GM23338 (cell line): ENCODE measurements around the gene FRMD4A. TPM values are rescaled to one million over a fixed set of nuclear protein-coding genes. Genes with fewer than 3 reads are reported as not detected.

ENCODE experiments used
- ATAC-seq: fragments of 200-7000 bp; cut with Tn5 transposase; 3 replicates; pipeline ENCODE4 v1.9.1; 2020
- DNase-seq: peaks from one replicate; pipeline ENCODE4 v3.0.0-alpha.2; 2015; ENCODE audit warnings: low spot score
- H2AFZ ChIP-seq: fragments of 200-600 bp; sonication (generic); 2 replicates; pipeline ENCODE4 v1.8.0; 2016; ENCODE audit warnings: antibody characterized with exemption, mild to moderate bottlenecking, moderate library complexity
- H3F3A ChIP-seq: fragments of 200-600 bp; sonication (generic); replicated peaks from 2 replicates; pipeline ENCODE4 v1.8.0; 2017; ENCODE audit warnings: antibody characterized with exemption, mixed run types, low read depth
- H3K27ac ChIP-seq: fragments of 200-600 bp; sonication (generic); 2 replicates; pipeline ENCODE4 v1.6.1; 2016; ENCODE audit warnings: low read depth
- H3K27me3 ChIP-seq: fragments of 200-600 bp; sonication (generic); 2 replicates; pipeline ENCODE4 v1.8.0; 2016; ENCODE audit warnings: mild to moderate bottlenecking, mixed run types, moderate library complexity; ENCODE audit not compliant: insufficient read depth
- H3K36me3 ChIP-seq: fragments of 200-600 bp; sonication (generic); 2 replicates; pipeline ENCODE4 v1.8.0; 2016; ENCODE audit warnings: mild to moderate bottlenecking; ENCODE audit not compliant: insufficient read depth
- H3K4me1 ChIP-seq: fragments of 200-600 bp; sonication (generic); 2 replicates; pipeline ENCODE4 v1.8.0; 2016; ENCODE audit warnings: mild to moderate bottlenecking, moderate library complexity; ENCODE audit not compliant: insufficient read depth
- H3K4me2 ChIP-seq: fragments of 200-600 bp; sonication (generic); 2 replicates; pipeline ENCODE4 v1.7.1; 2017; ENCODE audit warnings: mixed run types
- H3K4me3 ChIP-seq: fragments of 200-600 bp; sonication (generic); 2 replicates; pipeline ENCODE4 v1.6.1; 2016; ENCODE audit warnings: mixed run types
- H3K79me2 ChIP-seq: fragments of 200-600 bp; sonication (generic); replicated peaks from 2 replicates; pipeline ENCODE4 v1.8.0; 2017; ENCODE audit warnings: mild to moderate bottlenecking; ENCODE audit not compliant: insufficient read depth
- H3K9me2 ChIP-seq: fragments of 200-600 bp; sonication (generic); 2 replicates; pipeline ENCODE4 v1.8.0; 2017; ENCODE audit not compliant: insufficient read depth
- H4K20me1 ChIP-seq: fragments of 200-600 bp; sonication (generic); replicated peaks from 2 replicates; pipeline ENCODE4 v1.8.0; 2017; ENCODE audit warnings: mild to moderate bottlenecking; ENCODE audit not compliant: insufficient read depth
- H3K27ac Mint-ChIP-seq: 2 replicates; pipeline ENCODE4 v1.8.0; 2020; ENCODE audit warnings: inconsistent platforms, mild to moderate bottlenecking, moderate library complexity, mixed read lengths
- H3K27me3 Mint-ChIP-seq: 3 replicates; pipeline ENCODE4 v1.8.0; 2022; ENCODE audit warnings: low read depth, mild to moderate bottlenecking, moderate library complexity, mixed read lengths, inconsistent platforms; ENCODE audit not compliant: insufficient read depth, poor library complexity
- H3K36me3 Mint-ChIP-seq: 3 replicates; pipeline ENCODE4 v1.8.0; 2021; ENCODE audit warnings: low read depth, mild to moderate bottlenecking, inconsistent platforms, moderate library complexity, mixed read lengths
- H3K4me1 Mint-ChIP-seq: 3 replicates; pipeline ENCODE4 v1.8.0; 2020; ENCODE audit warnings: mild to moderate bottlenecking, inconsistent platforms, mixed read lengths
- H3K4me3 Mint-ChIP-seq: 3 replicates; pipeline ENCODE4 v1.8.0; 2021; ENCODE audit warnings: moderate library complexity, mild to moderate bottlenecking, inconsistent platforms, mixed read lengths
- H3K9me3 Mint-ChIP-seq: 3 replicates; pipeline ENCODE4 v1.8.0; 2020; ENCODE audit warnings: moderate library complexity, mild to moderate bottlenecking, inconsistent platforms, mixed read lengths
- CREB1 ChIP-seq: fragments of 250-450 bp; sonication (Bioruptor Pico); IDR thresholded peaks from 2 replicates; pipeline ENCODE4 v1.5.0; 2020; ENCODE audit warnings: low read depth, mild to moderate bottlenecking, moderate library complexity
- EZH2 ChIP-seq: fragments of 200-600 bp; sonication (generic); IDR thresholded peaks from one replicate; pipeline ENCODE4 v1.8.0; 2017; ENCODE audit warnings: antibody characterized with exemption, mild to moderate bottlenecking, low read depth; ENCODE audit not compliant: unreplicated experiment
- EZH2phosphoT487 ChIP-seq: fragments of 200-600 bp; sonication (generic); IDR thresholded peaks from one replicate; pipeline ENCODE4 v1.8.1; 2018; ENCODE audit warnings: antibody characterized with exemption; ENCODE audit not compliant: unreplicated experiment
- JUNB ChIP-seq: IDR thresholded peaks from one replicate; pipeline ENCODE4 v1.6.1; 2016; ENCODE audit warnings: antibody characterized with exemption; ENCODE audit not compliant: unreplicated experiment
- NANOG ChIP-seq: IDR thresholded peaks from 2 replicates; pipeline ENCODE4 v1.6.1; 2016; ENCODE audit warnings: antibody characterized with exemption, borderline replicate concordance
- POLR2AphosphoS5 ChIP-seq: IDR thresholded peaks from 2 replicates; pipeline ENCODE4 v1.6.1; 2016; ENCODE audit warnings: antibody characterized with exemption, low read depth
- REST ChIP-seq: IDR thresholded peaks from one replicate; pipeline ENCODE4 v1.6.1; 2018; ENCODE audit warnings: antibody characterized with exemption; ENCODE audit not compliant: unreplicated experiment
- STAT1 ChIP-seq: IDR thresholded peaks from one replicate; pipeline ENCODE4 v1.6.1; 2016; ENCODE audit warnings: antibody characterized with exemption; ENCODE audit not compliant: unreplicated experiment
- ZNF114 ChIP-seq: fragments of 250-450 bp; sonication (Bioruptor Pico); IDR thresholded peaks from 2 replicates; pipeline ENCODE4 v1.5.0; 2020; ENCODE audit warnings: mild to moderate bottlenecking, moderate library complexity
- ZNF331 ChIP-seq: fragments of 250-450 bp; sonication (Bioruptor Pico); IDR thresholded peaks from 2 replicates; pipeline ENCODE4 v1.5.0; 2020; ENCODE audit warnings: low read depth, mild to moderate bottlenecking, moderate library complexity
- polyA plus RNA-seq: library from polyadenylated mRNA; unstranded; fragments of >200 nt; fragmentation: Nextera tagmentation; extraction: Ambion mirVana; gene quantifications from 2 replicates; pipeline ENCODE4 v1.2.1, GENCODE V29; 2016
- total RNA-seq: library from RNA; depleted of rRNA; stranded (reverse); fragments of >200 nt; shearing (Covaris generic); gene quantifications from 2 replicates; pipeline ENCODE4 v1.2.3, GENCODE V29; 2014
- TF ChIP-seq, protein P1 (sequence below): fragments of 250-450 bp; sonication (Bioruptor Pico); IDR thresholded peaks from 2 replicates; pipeline ENCODE4 v1.5.0; 2020; ENCODE audit warnings: mild to moderate bottlenecking, moderate library complexity
- TF ChIP-seq, protein P2 (sequence below), 2 experiments: fragments of 200-600 bp in 1 of 2; sonication (generic) in 1 of 2; conservative IDR thresholded peaks; 2 replicates each; pipeline versions ENCODE4 v1.5.1 to v1.6.1; 2016 to 2017; ENCODE audit warnings: antibody characterized with exemption in 2 of 2, low read depth in 2 of 2, mild to moderate bottlenecking in 2 of 2, moderate library complexity in 1 of 2
- TF ChIP-seq, protein P3 (sequence below): IDR thresholded peaks from 2 replicates; pipeline ENCODE4 v1.6.1; 2016; ENCODE audit warnings: antibody characterized with exemption

Gene FRMD4A
- total and polyA plus RNA-seq, 2 experiments from 2014 or later, result 14.0 to 20.1 TPM

- H3K36me3 ChIP-seq, result no peaks in the 10 kb centered on the region
- H3K4me3 ChIP-seq, result no peak overlapping the region
- H2AFZ ChIP-seq, result no peak overlapping the region
- no peak for DNase-seq
- Mint-ChIP-seq H3K27me3 (peaks cover 6% of the 10 kb centered on the region), H3K4me1 (peaks cover 15% of the 10 kb centered on the region), H3K27ac (no peak overlapping the region), H3K36me3 (peaks cover 22% of the 10 kb centered on the region), H3K4me3 (no peak overlapping the region), H3K9me3 (no peaks in the 10 kb centered on the region)
- no peak for ATAC-seq
- no peaks in the 10 kb centered on the region for H3K79me2 ChIP-seq
- H3K9me2 ChIP-seq, result no peaks in the 10 kb centered on the region
- H3K27ac ChIP-seq, result 0 out of 2 replicates have a peak overlapping the region, but pooled peaks have one; percentile 14
- H3F3A ChIP-seq, result no peaks in the 10 kb centered on the region
- H3K27me3 ChIP-seq, result no peaks in the 10 kb centered on the region
- TF ChIP-seq STAT1 (no peak), POLR2AphosphoS5 (no peak), NANOG (no peak), JUNB (no peak), REST (no peak), EZH2phosphoT487 (no peak), EZH2 (no peak), ZNF114 (CRISPR knock-in tag) (no peak), ZNF331 (CRISPR knock-in tag) (no peak), CREB1 (CRISPR knock-in tag) (no peak)
- TF ChIP-seq, protein P1, sequence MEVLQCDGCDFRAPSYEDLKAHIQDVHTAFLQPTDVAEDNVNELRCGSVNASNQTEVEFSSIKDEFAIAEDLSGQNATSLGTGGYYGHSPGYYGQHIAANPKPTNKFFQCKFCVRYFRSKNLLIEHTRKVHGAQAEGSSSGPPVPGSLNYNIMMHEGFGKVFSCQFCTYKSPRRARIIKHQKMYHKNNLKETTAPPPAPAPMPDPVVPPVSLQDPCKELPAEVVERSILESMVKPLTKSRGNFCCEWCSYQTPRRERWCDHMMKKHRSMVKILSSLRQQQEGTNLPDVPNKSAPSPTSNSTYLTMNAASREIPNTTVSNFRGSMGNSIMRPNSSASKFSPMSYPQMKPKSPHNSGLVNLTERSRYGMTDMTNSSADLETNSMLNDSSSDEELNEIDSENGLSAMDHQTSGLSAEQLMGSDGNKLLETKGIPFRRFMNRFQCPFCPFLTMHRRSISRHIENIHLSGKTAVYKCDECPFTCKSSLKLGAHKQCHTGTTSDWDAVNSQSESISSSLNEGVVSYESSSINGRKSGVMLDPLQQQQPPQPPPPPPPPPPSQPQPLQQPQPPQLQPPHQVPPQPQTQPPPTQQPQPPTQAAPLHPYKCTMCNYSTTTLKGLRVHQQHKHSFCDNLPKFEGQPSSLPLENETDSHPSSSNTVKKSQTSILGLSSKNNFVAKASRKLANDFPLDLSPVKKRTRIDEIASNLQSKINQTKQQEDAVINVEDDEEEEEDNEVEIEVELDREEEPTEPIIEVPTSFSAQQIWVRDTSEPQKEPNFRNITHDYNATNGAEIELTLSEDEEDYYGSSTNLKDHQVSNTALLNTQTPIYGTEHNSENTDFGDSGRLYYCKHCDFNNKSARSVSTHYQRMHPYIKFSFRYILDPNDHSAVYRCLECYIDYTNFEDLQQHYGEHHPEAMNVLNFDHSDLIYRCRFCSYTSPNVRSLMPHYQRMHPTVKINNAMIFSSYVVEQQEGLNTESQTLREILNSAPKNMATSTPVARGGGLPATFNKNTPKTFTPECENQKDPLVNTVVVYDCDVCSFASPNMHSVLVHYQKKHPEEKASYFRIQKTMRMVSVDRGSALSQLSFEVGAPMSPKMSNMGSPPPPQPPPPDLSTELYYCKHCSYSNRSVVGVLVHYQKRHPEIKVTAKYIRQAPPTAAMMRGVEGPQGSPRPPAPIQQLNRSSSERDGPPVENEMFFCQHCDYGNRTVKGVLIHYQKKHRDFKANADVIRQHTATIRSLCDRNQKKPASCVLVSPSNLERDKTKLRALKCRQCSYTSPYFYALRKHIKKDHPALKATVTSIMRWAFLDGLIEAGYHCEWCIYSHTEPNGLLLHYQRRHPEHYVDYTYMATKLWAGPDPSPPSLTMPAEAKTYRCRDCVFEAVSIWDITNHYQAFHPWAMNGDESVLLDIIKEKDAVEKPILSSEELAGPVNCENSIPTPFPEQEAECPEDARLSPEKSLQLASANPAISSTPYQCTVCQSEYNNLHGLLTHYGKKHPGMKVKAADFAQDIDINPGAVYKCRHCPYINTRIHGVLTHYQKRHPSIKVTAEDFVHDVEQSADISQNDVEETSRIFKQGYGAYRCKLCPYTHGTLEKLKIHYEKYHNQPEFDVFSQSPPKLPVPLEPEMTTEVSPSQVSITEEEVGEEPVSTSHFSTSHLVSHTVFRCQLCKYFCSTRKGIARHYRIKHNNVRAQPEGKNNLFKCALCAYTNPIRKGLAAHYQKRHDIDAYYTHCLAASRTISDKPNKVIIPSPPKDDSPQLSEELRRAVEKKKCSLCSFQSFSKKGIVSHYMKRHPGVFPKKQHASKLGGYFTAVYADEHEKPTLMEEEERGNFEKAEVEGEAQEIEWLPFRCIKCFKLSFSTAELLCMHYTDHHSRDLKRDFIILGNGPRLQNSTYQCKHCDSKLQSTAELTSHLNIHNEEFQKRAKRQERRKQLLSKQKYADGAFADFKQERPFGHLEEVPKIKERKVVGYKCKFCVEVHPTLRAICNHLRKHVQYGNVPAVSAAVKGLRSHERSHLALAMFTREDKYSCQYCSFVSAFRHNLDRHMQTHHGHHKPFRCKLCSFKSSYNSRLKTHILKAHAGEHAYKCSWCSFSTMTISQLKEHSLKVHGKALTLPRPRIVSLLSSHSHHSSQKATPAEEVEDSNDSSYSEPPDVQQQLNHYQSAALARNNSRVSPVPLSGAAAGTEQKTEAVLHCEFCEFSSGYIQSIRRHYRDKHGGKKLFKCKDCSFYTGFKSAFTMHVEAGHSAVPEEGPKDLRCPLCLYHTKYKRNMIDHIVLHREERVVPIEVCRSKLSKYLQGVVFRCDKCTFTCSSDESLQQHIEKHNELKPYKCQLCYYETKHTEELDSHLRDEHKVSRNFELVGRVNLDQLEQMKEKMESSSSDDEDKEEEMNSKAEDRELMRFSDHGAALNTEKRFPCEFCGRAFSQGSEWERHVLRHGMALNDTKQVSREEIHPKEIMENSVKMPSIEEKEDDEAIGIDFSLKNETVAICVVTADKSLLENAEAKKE (CRISPR knock-in tag), result no peak
- TF ChIP-seq, protein P2, sequence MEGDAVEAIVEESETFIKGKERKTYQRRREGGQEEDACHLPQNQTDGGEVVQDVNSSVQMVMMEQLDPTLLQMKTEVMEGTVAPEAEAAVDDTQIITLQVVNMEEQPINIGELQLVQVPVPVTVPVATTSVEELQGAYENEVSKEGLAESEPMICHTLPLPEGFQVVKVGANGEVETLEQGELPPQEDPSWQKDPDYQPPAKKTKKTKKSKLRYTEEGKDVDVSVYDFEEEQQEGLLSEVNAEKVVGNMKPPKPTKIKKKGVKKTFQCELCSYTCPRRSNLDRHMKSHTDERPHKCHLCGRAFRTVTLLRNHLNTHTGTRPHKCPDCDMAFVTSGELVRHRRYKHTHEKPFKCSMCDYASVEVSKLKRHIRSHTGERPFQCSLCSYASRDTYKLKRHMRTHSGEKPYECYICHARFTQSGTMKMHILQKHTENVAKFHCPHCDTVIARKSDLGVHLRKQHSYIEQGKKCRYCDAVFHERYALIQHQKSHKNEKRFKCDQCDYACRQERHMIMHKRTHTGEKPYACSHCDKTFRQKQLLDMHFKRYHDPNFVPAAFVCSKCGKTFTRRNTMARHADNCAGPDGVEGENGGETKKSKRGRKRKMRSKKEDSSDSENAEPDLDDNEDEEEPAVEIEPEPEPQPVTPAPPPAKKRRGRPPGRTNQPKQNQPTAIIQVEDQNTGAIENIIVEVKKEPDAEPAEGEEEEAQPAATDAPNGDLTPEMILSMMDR (conservative IDR thresholded peaks at IDR 0.05; ENCODE audit: low read depth in 2 of 2), result no peak
- TF ChIP-seq, protein P3, sequence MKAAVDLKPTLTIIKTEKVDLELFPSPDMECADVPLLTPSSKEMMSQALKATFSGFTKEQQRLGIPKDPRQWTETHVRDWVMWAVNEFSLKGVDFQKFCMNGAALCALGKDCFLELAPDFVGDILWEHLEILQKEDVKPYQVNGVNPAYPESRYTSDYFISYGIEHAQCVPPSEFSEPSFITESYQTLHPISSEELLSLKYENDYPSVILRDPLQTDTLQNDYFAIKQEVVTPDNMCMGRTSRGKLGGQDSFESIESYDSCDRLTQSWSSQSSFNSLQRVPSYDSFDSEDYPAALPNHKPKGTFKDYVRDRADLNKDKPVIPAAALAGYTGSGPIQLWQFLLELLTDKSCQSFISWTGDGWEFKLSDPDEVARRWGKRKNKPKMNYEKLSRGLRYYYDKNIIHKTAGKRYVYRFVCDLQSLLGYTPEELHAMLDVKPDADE, result no peak
- peaks cover 18% of the 10 kb centered on the region for H3K4me1 ChIP-seq
- no peak overlapping the region for H3K4me2 ChIP-seq
- 0 out of 2 replicates have a peak, but pooled peaks cover 2% of the 10 kb centered on the region for H4K20me1 ChIP-seq
Observed at GRCh38 chr10:13686331-13686752, 644.4 kb downstream of the FRMD4A start.
